ENCODE data around the gene EPHB2.

Gene EPHB2

GRCh38 chr1:22819361-22819760 is 108.7 kb downstream of the EPHB2 start:
- TF ChIP-seq CTCF (IDR thresholded peaks at IDR 0.05; ENCODE audit: low read length, missing control alignments), result no peak
- DNase-seq (ENCODE audit: low read depth), result no peak
- no peak overlapping the region for H3K4me3 ChIP-seq (replicated peaks; ENCODE audit: low read depth, low read length)

- peak; percentile 62 for DNase-seq (ENCODE audit: low read depth)
- no peak overlapping the region for H3K4me3 ChIP-seq (replicated peaks; ENCODE audit: low read depth, low read length)
- no peak for TF ChIP-seq CTCF (IDR thresholded peaks at IDR 0.05; ENCODE audit: low read length, missing control alignments)
These were observed 110.4 kb downstream of the EPHB2 start for GRCh38 chr1:22821027-22821426.

GRCh38 chr1:22822371-22822770 is 111.7 kb downstream of the EPHB2 start:
- DNase-seq (ENCODE audit: low read depth), result no peak
- H3K4me3 ChIP-seq (replicated peaks; ENCODE audit: low read depth, low read length), result no peak overlapping the region
- TF ChIP-seq CTCF (IDR thresholded peaks at IDR 0.05; ENCODE audit: low read length, missing control alignments), result no peak

- no peak for DNase-seq (ENCODE audit: low read depth)
- H3K4me3 ChIP-seq (replicated peaks; ENCODE audit: low read depth, low read length), result no peak overlapping the region
- TF ChIP-seq CTCF (IDR thresholded peaks at IDR 0.05; ENCODE audit: low read length, missing control alignments), result no peak
These were observed 113.8 kb downstream of the EPHB2 start for GRCh38 chr1:22824466-22824865.

GRCh38 chr1:22824975-22825374 is 114.3 kb downstream of the EPHB2 start:
- no peak for DNase-seq (ENCODE audit: low read depth)
- TF ChIP-seq CTCF (IDR thresholded peaks at IDR 0.05; ENCODE audit: low read length, missing control alignments), result no peak
- no peak overlapping the region for H3K4me3 ChIP-seq (replicated peaks; ENCODE audit: low read depth, low read length)

- no peak for TF ChIP-seq CTCF (IDR thresholded peaks at IDR 0.05; ENCODE audit: low read length, missing control alignments)
- no peak for DNase-seq (ENCODE audit: low read depth)
- H3K4me3 ChIP-seq (replicated peaks; ENCODE audit: low read depth, low read length), result no peak overlapping the region
These were observed 115.0 kb downstream of the EPHB2 start for GRCh38 chr1:22825486-22826189.

Measured in fibroblast of pulmonary artery (primary cell).